ENCODE results near the gene AKAP1.

AKAP1 gene

GRCh38 chr17:57170866-57171265 lies 85.8 kb downstream of the AKAP1 start:
- no peak for DNase-seq
